Stimulated activated CD4-positive, alpha-beta T cell treated with anti-CD3 and anti-CD28 coated beads, TNF-alpha, amount 100 ng/mL, for 48 hours (primary cell): ENCODE results near the gene MTCH1.
"Not testable (repeated sequence)": the region's sequence is repeated elsewhere in the genome, so short reads cannot be mapped to it uniquely, and the experiment has no call there.

Source experiments
- DNase-seq, 3 donors: peaks; one replicate each; pipeline ENCODE4 v3.0.0-alpha.2; 2020; ENCODE audit warnings: low read depth in 3 of 3

Gene MTCH1

DNA sequence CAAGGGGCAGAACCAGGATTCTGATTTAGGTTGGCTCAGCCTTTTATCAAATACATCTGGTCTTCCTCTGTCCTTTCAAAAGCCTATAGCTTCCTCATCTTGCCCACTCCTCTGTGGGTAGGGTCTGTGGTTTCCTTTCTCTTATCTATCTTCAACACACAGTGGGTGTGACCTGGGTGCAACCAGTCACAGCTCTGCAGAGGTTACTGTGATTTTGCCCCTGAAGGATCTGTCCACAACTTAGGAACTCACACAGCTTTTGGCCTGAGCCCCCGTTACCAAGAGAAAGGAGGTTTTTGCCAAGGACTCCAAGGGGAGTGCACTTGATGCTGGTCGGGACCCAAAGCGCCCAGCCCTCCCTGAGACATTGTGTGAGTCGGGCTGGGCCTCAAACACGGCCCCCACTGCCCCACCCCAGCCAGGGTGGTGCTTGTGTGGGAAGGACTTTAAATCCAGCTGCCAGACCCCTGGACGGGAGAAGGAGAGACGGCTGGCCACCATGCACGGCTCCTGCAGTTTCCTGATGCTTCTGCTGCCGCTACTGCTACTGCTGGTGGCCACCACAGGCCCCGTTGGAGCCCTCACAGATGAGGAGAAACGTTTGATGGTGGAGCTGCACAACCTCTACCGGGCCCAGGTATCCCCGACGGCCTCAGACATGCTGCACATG, 31.6 kb downstream of the MTCH1 start, which contains the start of gene PI16:
Gene PI16, plus strand, starts transcription at position 477 of the 670 bp plus-strand sequence. Its CDS starts 23 bp downstream, at position 500.
- DNase-seq, result no peak

DNA sequence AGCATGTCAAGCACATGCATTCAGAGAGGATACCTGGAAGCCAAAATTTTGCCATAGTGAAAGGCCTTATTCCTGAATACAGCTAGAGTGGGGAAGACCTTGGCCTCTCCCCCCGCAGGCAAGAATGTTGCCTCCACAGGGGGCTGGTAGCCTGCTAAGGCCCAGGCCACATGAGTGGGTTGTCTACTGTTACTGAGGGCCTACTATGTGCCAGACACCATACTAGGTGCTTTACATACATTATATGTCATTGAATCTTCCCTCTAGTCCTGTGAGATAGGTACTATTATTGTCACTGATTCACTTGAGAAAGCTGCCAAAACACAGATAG, 32.1 kb downstream of the MTCH1 start:
- no peak for DNase-seq

GRCh38 chr6:36949636-36950035, 36.4 kb downstream of the MTCH1 start:
- no peak for DNase-seq

- not testable (repeated sequence) for DNase-seq
These were observed 36.9 kb downstream of the MTCH1 start for GRCh38 chr6:36949076-36949475.

DNA sequence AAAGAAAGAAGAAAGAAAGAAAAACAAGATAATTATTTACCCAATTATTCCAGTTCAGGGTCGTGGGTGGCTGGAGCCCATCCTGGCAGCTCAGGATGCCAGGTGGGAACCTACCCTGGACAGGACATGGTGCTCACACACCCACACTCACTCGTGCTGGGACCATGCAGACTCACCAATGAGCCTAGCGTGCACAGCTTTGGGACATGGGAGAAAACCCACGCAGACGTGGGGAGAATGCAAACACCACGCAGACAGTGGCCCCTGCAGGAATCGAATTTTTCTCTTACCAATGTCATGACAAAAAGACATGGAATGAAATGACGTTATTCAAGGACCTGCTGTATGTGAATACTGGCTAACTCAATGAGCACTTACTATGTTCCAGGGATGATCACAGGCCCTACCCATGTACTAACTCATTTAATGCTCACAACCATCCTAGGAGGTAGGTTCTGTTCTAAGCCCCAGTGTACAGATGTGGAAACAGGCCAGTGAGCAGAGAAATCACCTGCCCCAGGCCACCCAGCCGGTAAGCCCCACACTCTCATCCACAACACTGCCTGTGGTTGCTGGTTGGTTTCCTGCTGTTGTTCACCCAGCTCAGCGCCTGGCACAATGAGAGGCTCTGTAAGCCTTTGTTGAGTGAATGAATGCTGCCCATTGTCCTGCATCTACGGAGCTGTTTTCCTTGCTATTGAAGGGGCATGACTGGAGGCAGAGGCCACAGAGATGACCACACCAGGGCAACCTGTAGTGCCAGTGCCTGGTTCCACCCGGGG, 38.2 kb downstream of the MTCH1 start:
- DNase-seq, result no peak

DNA sequence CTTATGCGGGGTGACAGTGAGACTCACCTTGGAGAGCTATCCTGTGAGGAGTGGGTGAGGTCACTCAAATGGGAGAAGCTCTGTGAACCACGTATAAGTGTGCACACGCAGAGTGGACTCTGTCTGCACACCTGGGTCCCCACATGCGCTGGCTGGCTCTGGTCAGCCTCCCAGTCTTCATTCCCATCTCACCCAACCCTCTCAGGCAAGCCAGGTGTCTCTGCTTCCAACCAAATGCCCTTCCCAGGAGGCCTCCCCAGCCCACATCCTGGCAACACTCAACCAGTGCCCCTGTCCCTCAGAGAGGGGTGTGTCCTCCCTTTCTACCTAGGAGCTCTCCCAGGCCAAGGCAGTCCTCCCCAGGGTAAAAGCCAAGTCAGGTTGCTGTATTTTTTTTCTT, 39.5 kb downstream of the MTCH1 start:
- no peak for DNase-seq

DNA sequence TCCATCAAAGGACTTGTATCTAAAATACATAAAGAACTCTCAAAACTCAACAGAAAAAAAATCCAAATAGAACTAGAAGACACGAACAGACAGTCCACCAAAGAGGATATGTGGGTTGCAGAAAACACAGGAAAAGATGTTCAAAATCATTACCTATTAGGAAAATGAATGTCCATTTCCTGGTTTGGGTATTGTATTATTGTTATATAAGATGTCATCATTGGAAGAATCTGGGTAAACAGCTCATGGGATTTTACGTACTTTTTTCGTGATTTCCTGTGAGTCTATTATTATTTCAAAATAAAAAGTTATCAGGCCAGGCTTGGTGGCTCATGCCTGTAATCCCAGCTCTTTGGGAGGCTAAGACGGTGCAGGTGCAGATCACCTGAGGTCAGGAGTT, 40.7 kb downstream of the MTCH1 start:
- DNase-seq, result no peak

GRCh38 chr6:36944650-36945049, 41.3 kb downstream of the MTCH1 start:
- DNase-seq, result no peak

DNA sequence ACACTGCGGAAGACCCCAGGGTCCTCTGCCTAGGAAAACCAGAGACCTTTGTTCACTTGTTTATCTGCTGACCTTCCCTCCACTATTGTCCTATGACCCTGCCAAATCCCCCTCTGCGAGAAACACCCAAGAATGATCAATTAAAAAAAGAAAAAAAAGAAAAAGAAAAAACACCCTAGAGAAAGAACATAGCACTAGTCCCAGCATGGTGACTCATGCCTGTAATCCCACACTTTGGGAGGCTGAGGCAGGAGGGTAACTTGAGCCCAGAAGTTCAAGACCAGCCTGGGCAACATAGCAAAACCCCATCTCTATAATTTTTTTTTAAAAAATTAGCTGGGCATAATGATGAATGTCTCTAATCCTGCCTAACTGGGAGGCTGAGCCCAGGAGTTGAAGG, 43.7 kb downstream of the MTCH1 start:
- DNase-seq, result not testable (repeated sequence)

DNA sequence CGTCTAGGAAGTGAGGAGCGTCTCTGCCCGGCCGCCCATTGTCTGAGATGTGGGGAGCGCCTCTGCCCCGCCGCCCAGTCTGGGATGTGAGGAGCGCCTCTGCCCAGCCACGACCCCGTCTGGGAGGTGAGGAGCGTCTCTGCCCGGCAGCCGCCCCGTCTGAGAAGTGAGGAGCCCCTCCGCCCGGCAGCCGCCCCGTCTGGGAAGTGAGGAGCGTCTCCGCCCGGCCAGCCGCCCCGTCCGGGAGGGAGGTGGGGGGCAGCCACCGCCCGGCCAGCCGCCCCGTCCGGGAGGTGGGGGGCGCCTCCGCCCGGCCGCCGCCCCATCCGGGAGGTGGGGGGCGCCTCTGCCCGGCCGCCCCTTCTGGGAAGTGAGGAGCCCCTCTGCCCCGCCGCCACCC, 44.4 kb downstream of the MTCH1 start:
- not testable (repeated sequence) for DNase-seq

GRCh38 chr6:36940027-36940426, 46.0 kb downstream of the MTCH1 start:
- no peak for DNase-seq

GRCh38 chr6:36939005-36939404, 47.0 kb downstream of the MTCH1 start:
- DNase-seq, result not testable (repeated sequence)

GRCh38 chr6:36938536-36938935, 47.5 kb downstream of the MTCH1 start:
- no peak for DNase-seq

GRCh38 chr6:36937896-36938295, 48.1 kb downstream of the MTCH1 start:
- no peak for DNase-seq

GRCh38 chr6:36936824-36937223, 49.2 kb downstream of the MTCH1 start:
- DNase-seq, result no peak

- no peak for DNase-seq
These were observed 51.1 kb downstream of the MTCH1 start for GRCh38 chr6:36934901-36935300.

DNA sequence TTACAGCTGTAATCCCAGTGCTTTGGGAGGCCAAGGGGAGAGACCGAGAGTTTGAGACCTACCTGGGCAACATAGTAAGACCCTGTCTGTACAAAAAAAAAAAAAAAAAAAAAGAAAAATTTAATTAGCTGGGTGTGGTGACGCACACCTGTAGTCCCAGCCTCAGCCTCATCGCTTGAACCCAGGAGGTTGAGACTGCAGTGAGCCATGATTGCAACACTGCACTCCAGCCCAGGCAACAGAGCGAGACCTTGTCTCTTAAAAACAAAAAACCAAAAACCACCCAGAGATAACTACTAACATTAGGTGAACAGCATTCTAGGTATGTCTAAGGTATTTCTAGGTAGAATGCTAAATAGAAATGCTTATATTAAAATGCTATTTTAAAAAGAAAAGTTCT, 52.5 kb downstream of the MTCH1 start:
- no peak for DNase-seq

DNA sequence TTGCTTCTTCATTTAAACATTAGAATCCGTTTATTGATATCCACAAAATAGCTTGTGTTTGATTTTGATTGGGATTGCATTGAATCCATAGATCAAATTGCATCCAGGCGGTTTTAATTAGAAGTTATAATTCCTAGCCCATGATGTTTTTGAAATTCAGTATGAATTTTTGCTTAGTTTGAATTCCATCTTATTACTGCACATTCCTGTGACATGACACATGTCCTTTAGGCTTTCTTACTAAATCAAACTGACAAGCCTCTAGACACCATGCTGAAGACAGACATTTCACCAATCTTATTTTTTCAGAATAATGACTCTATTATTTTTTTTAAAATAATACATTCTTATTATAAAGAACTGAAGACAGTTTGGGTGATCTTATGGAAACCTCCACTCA, 52.9 kb downstream of the MTCH1 start:
- no peak for DNase-seq

GRCh38 chr6:36930483-36930882, 55.5 kb downstream of the MTCH1 start:
- no peak for DNase-seq

GRCh38 chr6:36929607-36930006, 56.4 kb downstream of the MTCH1 start:
- no peak for DNase-seq

DNA sequence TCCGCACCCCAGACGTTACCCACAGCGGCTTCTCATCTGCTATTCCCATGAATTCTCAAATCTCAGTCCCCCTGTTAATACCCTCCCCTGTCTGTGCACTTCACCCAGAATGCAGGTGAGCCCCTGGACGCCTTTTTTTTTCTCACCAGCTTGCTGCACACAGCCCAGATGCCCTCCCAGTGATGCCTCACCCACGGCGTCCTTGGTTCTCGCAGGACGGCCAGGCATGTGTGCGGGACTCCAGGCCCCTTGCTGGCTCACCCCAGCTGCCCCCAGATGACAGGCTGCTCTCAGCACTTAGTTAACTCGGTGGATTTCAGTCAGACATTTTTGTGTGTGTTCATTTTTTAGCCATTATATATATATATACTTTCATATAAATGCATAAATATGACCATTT, 56.8 kb downstream of the MTCH1 start:
- no peak for DNase-seq

DNA sequence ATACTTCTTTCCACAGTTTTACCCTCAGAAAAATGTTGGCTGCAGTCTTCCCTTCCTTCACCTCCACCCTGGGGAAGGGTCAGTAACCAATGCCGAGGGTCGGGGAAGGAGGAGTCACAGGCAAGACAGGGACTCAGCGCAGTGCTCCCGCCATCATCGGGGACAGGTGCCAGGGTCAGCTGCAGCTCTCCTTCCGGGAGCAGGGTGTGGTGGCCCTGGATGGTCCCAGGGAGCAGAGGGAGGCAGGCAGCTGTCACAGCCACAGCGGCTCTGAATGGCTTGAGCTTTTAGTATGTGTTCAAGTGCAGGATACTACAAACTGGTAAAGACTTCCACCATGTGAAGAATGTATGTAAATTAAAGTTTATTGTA, 57.5 kb downstream of the MTCH1 start:
- no peak for DNase-seq

DNA sequence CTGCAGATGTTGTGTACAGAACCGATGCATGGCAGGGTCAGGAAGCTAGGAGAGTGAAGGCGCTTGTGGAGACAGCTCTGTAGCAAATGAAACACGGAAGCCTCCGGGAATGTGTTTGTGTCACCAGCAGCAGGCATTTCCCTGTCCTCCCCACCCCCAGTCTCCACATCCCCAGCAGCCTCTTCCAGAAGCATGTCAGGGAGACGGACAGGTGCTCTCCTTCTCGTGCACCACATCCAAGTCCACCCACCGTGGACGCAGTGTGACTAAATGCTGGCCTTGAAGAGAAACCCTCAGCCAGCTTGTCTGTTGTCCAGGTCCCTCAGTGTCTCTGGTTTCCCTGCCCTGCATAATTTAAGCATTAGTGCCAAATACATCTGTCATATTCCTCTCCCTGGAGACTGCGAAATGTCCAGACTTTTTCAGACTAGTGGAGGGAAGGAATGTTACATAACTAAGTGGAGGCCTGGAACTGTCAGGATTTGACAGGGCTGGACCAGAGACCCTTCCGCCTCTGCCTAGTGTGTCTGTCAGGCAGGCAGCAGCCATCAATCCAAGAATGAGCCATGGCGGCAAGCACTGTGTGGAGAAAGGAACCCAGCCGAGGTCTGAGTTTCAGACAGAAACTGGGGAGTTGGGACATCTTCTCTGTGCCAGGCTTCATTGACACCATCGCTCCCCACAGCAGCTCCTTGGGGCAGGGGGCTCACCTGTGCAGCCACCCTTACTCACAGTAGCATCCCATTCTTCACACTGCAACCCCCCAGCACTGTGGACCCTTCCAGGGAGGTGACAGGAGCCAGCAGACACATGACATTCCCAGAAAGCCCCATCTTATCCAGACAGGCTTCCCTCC, 58.1 kb downstream of the MTCH1 start:
- DNase-seq, result no peak
